Activated naive CD4-positive, alpha-beta T cell treated with Interleukin-2 at 50 U/mL for 16 hours (primary cell): ENCODE results near the gene MED20.
"Not testable (repeated sequence)": the region's sequence is repeated elsewhere in the genome, so short reads cannot be mapped to it uniquely, and the experiment has no call there.

Experiments used
- DNase-seq: peaks from one replicate; pipeline ENCODE4 v3.0.0-alpha.2; 2020

The MED20 gene, protein sequence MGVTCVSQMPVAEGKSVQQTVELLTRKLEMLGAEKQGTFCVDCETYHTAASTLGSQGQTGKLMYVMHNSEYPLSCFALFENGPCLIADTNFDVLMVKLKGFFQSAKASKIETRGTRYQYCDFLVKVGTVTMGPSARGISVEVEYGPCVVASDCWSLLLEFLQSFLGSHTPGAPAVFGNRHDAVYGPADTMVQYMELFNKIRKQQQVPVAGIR

GRCh38 chr6:41920921-41921711 lies at the start of gene MED20, which contains the start of gene BYSL:
Gene MED20, minus strand, starts transcription at chr6:41921139. Its CDS starts 121 bp downstream, at chr6:41921018.
Gene BYSL, plus strand, starts transcription at chr6:41921499. Its CDS starts 64 bp downstream, at chr6:41921563.
- DNase-seq: peak; percentile 95

DNA sequence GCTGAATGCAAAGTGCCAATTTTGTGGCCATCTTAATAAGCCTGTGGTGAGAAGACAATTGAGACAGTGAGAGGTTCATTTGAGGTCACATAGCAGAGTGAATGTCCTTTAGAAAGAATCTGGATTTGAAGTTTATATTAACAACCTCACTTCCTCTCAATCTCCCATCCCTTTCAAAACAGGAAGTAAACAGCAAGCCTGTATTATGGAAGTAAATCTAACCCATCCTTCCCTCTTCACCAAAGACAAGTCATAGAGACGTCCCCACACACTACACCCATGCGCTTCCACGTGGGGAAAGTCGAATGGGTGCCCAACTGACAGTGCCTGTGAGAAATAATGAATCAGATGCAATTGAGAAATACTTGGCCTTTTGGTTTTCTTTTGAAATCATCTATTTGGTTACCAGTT lies 49.5 kb upstream of the MED20 start:
- peak; percentile 66 for DNase-seq

- no peak for DNase-seq
Measured at GRCh38 chr6:41967312-41968287, 46.7 kb upstream of the MED20 start.

GRCh38 chr6:41966961-41967311 lies 46.0 kb upstream of the MED20 start:
- no peak for DNase-seq

GRCh38 chr6:41966214-41966920 lies 45.4 kb upstream of the MED20 start:
- DNase-seq: no peak

- no peak for DNase-seq
Measured at GRCh38 chr6:41965429-41966213, 44.7 kb upstream of the MED20 start.

GRCh38 chr6:41964201-41964887 lies 43.4 kb upstream of the MED20 start:
- no peak for DNase-seq

DNA sequence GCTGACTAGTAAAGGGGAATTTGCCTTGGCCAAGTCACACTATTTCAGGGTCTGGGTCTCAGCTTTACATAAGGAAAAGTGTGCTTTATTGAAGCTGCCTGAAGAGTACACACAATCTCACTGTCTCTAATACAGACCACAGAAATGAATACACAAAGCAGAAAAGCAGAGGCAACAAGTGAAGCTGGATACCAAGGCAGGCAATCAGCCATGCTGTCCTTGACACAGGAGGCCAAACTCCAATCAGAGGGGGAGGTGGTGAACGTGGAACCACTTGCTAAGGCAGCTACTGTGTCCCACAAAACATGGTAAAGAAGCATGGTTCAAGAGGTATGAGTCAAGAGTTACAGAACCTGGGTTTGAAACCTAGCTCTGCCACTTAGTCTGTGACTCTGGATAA lies 42.4 kb upstream of the MED20 start:
- no peak for DNase-seq

GRCh38 chr6:41960028-41960427 lies 39.1 kb upstream of the MED20 start:
- no peak for DNase-seq

- DNase-seq: peak; percentile 49
Measured at GRCh38 chr6:41958022-41958856, 37.3 kb upstream of the MED20 start.

- no peak for DNase-seq
Measured at GRCh38 chr6:41957117-41957516, 36.2 kb upstream of the MED20 start.

GRCh38 chr6:41955412-41955811 lies 34.5 kb upstream of the MED20 start:
- no peak for DNase-seq

DNA sequence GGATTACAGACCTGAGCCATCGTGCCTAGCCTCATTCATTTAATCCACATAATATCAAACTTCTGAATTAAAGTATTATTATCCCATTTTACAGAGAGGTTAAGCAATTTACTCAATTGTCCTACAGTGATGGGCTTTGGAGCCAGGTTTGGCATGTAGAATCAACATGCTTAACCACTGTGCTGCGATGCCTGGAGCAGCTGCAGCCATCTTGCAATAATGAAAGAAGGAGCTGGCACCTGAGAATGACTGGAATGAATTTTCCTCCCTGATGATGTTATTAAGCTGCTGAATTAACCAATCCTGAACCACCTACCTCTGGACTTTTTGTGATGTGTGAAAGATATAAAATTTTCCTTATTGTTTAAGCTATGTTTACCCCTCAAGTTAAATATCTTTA lies 33.7 kb upstream of the MED20 start:
- no peak for DNase-seq

- DNase-seq: no peak
Measured at GRCh38 chr6:41947581-41948220, 26.8 kb upstream of the MED20 start.

DNA sequence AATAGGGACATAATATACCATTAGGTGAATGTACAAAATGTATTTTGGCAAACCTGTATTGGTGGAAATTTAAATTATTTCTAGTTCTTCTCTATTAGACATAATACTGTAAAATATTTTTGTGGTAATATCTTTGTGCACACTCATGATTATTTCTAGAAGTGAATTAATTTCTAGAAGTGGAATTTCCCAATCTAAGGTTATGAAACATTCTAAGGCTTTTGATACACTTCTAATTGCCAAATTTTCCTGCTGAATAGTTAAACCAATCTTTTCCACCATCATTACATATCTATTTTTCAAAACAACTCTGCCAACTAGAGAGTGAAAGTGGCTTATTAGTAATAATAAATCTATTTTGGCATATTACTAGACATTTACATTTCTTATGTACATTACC lies 22.5 kb upstream of the MED20 start:
- no peak for DNase-seq

GRCh38 chr6:41942882-41943281 lies 21.9 kb upstream of the MED20 start:
- DNase-seq: not testable (repeated sequence)

DNA sequence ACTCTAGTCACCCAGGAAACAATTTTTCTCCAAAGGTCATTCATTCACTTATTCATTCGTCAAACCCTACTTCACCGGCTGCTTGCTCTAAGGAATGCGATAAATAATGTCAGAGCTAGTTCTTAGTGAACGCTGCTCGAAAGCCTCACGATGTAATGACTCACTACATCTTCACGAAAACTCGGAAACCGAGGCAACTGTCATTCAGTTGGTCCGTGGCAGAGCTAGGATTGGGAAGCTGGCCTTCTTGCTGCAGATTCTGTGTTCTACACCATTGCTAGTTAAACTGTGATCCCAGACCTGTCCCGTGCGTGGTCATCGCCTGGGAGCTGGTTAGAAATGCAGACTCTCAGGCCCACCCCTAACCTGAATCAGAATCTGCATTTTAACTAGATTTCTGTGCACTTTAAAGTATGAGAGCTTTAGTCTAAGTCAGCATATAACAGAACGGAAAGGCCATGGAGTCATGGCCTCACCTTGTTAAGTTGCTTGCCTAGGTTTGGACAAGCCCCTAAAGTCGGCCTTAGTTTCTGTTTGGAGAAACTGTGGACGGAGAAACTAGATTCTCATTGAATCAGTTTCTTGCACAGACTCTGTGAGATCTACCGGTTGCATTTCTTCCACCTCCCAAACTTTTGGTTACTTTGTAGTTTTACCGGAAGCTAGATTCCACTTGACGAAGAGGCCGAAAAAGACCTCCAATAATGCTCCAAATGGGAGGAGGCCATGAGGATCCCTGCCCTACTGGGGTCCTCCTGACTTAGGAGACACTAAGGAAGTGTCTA lies 21.3 kb upstream of the MED20 start:
- no peak for DNase-seq

- peak; percentile 91 for DNase-seq
Measured at GRCh38 chr6:41941280-41942066, 20.5 kb upstream of the MED20 start, which contains the start of gene CCND3. Gene CCND3, minus strand, starts transcription at chr6:41941808. Its CDS starts 159 bp downstream, at chr6:41941649.
